Smooth muscle cell (in vitro differentiated cells): Measurements from ENCODE around the gene SYDE1. TPM values are rescaled to one million over a fixed set of nuclear protein-coding genes. Genes with fewer than 3 reads are reported as not detected.
A peak's percentile ranks its signal among the peaks of the same experiment; 100 is the strongest.
"Not testable (repeated sequence)": the region's sequence is repeated elsewhere in the genome, so short reads cannot be mapped to it uniquely, and the experiment has no call there.

Experiments
- DNase-seq: peaks from one replicate; lab custom pipeline; 2025; ENCODE audit not compliant: unreplicated experiment; lab: John Stamatoyannopoulos, UW
- H2AFZ ChIP-seq: fragments of 200-600 bp; sonication (generic); 2 replicates; pipeline ENCODE4 v1.6.0; 2016; ENCODE audit warnings: antibody characterized with exemption, low read depth, mild to moderate bottlenecking
- H3F3A ChIP-seq: fragments of 200-600 bp; sonication (generic); 2 replicates; pipeline ENCODE4 v1.6.0; 2017; ENCODE audit warnings: antibody characterized with exemption, low read depth
- H3K27ac ChIP-seq: fragments of 200-600 bp; sonication (generic); 2 replicates; pipeline ENCODE4 v1.5.1; 2016; ENCODE audit warnings: low read depth, mild to moderate bottlenecking
- H3K27me3 ChIP-seq: fragments of 200-600 bp; sonication (generic); 2 replicates; pipeline ENCODE4 v1.6.1; 2016; ENCODE audit warnings: low read depth, mild to moderate bottlenecking
- H3K36me3 ChIP-seq: fragments of 200-600 bp; sonication (generic); 2 replicates; pipeline ENCODE4 v1.5.1; 2016; ENCODE audit warnings: low read depth
- H3K4me1 ChIP-seq: fragments of 200-600 bp; sonication (generic); 2 replicates; pipeline ENCODE4 v1.5.1; 2016; ENCODE audit warnings: low read depth
- H3K4me2 ChIP-seq: fragments of 200-600 bp; sonication (generic); 2 replicates; pipeline ENCODE4 v1.6.0; 2016; ENCODE audit warnings: mild to moderate bottlenecking
- H3K4me3 ChIP-seq: fragments of 200-600 bp; sonication (generic); 2 replicates; pipeline ENCODE4 v1.5.1; 2016; ENCODE audit warnings: mild to moderate bottlenecking
- H3K79me2 ChIP-seq: fragments of 200-600 bp; sonication (generic); 2 replicates; pipeline ENCODE4 v1.6.0; 2016; ENCODE audit warnings: low read depth, mild to moderate bottlenecking
- H3K9ac ChIP-seq: fragments of 200-600 bp; sonication (generic); 2 replicates; pipeline ENCODE4 v1.6.0; 2016; ENCODE audit warnings: low read depth
- H3K9me3 ChIP-seq: fragments of 200-600 bp; sonication (generic); replicated peaks from 2 replicates; pipeline ENCODE4 v1.5.1; 2016; ENCODE audit warnings: low read depth
- H4K20me1 ChIP-seq: fragments of 200-600 bp; sonication (generic); 2 replicates; pipeline ENCODE4 v1.6.0; 2016; ENCODE audit warnings: low read depth
- CTCF ChIP-seq: fragments of 200-600 bp; sonication (generic); IDR thresholded peaks from 2 replicates; pipeline ENCODE4 v1.5.1; 2017; ENCODE audit warnings: borderline replicate concordance, mild to moderate bottlenecking, antibody characterized with exemption; ENCODE audit not compliant: insufficient read depth, poor library complexity, severe bottlenecking
- WGBS: methylation state at CpG from one replicate; pipeline ENCODE4 v1.1.7; 2016; ENCODE audit warnings: low lambda C conversion rate; 5-methylcytosine and 5-hydroxymethylcytosine counted together
- polyA plus RNA-seq: library from polyadenylated mRNA; unstranded; fragments of >200 nt; fragmentation: Nextera tagmentation; extraction: Ambion mirVana; gene quantifications from 2 replicates; pipeline ENCODE4 v1.2.1, GENCODE V29; 2016
- total RNA-seq: library from RNA; depleted of rRNA; stranded (reverse); fragments of >200 nt; gene quantifications from 2 replicates; pipeline ENCODE4 v1.2.3, GENCODE V29; 2014

The SYDE1 gene
- total and polyA plus RNA-seq, 2 experiments from 2014 or later: 39.3 to 51.6 TPM

DNA sequence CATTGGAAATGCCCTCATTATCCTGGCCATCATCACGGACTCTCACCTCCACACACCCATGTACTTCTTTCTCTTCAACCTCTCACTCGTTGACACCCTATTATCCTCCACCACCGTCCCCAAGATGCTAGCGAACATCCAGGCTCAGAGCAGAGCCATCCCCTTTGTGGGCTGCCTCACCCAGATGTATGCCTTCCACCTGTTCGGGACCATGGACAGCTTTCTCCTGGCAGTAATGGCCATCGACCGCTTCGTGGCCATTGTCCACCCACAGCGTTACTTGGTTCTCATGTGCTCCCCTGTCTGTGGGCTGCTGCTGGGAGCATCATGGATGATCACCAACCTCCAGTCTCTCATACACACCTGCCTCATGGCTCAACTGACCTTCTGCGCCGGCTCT is 20.0 kb upstream of the SYDE1 start:
- no peaks in the 10 kb centered on the region for H3K9me3 ChIP-seq
- no peak for TF ChIP-seq CTCF
- H4K20me1 ChIP-seq: no peaks in the 10 kb centered on the region
- H3K79me2 ChIP-seq: no peaks in the 10 kb centered on the region
- WGBS: 82% methylated on average over 11 of the region's 11 CpGs
- H3K27ac ChIP-seq: no peak overlapping the region
- DNase-seq: no peak
- no peaks in the 10 kb centered on the region for H3F3A ChIP-seq
- no peak overlapping the region for H2AFZ ChIP-seq
- no peaks in the 10 kb centered on the region for H3K4me1 ChIP-seq
- H3K27me3 ChIP-seq: peaks cover 4% of the 10 kb centered on the region
- H3K36me3 ChIP-seq: no peaks in the 10 kb centered on the region
- no peak overlapping the region for H3K9ac ChIP-seq
- no peak overlapping the region for H3K4me3 ChIP-seq
- no peak overlapping the region for H3K4me2 ChIP-seq

GRCh38 chr19:15091918-15092753 is 15.1 kb upstream of the SYDE1 start:
- Histone ChIP-seq H3K79me2 (no peaks in the 10 kb centered on the region), H3K27me3 (no peaks in the 10 kb centered on the region), H3K4me2 (no peak overlapping the region), H4K20me1 (no peaks in the 10 kb centered on the region), H3K36me3 (no peaks in the 10 kb centered on the region), H3F3A (no peaks in the 10 kb centered on the region), H3K27ac (no peak overlapping the region), H3K9me3 (no peaks in the 10 kb centered on the region), H3K9ac (no peak overlapping the region), H3K4me3 (no peak overlapping the region), H3K4me1 (no peaks in the 10 kb centered on the region), H2AFZ (no peak overlapping the region)
- TF ChIP-seq CTCF: peak; percentile 58
- no peak for DNase-seq
- WGBS: 43% methylated on average over 13 of the region's 13 CpGs

- H3K36me3 ChIP-seq: no peaks in the 10 kb centered on the region
- H3K27me3 ChIP-seq: no peaks in the 10 kb centered on the region
- 91% methylated on average over 2 of the region's 2 CpGs for WGBS
- no peaks in the 10 kb centered on the region for H3F3A ChIP-seq
- H2AFZ ChIP-seq: no peak overlapping the region
- no peaks in the 10 kb centered on the region for H3K9me3 ChIP-seq
- H3K4me1 ChIP-seq: no peaks in the 10 kb centered on the region
- TF ChIP-seq CTCF: no peak
- H3K27ac ChIP-seq: no peak overlapping the region
- DNase-seq: no peak
- H3K79me2 ChIP-seq: no peaks in the 10 kb centered on the region
- no peak overlapping the region for H3K9ac ChIP-seq
- no peak overlapping the region for H3K4me2 ChIP-seq
- no peak overlapping the region for H3K4me3 ChIP-seq
- no peaks in the 10 kb centered on the region for H4K20me1 ChIP-seq
Measured at GRCh38 chr19:15093001-15093400, 14.2 kb upstream of the SYDE1 start.

GRCh38 chr19:15096223-15096622 is 11.0 kb upstream of the SYDE1 start:
- Histone ChIP-seq H3K4me1 (no peaks in the 10 kb centered on the region), H3K79me2 (no peaks in the 10 kb centered on the region), H4K20me1 (no peaks in the 10 kb centered on the region), H3K9me3 (no peaks in the 10 kb centered on the region), H2AFZ (no peak overlapping the region), H3K4me3 (no peak overlapping the region), H3K36me3 (no peaks in the 10 kb centered on the region), H3K4me2 (no peak overlapping the region), H3K27ac (no peak overlapping the region), H3K27me3 (no peaks in the 10 kb centered on the region), H3K9ac (no peak overlapping the region), H3F3A (no peaks in the 10 kb centered on the region)
- 86% methylated on average over 3 of the region's 3 CpGs for WGBS
- DNase-seq: no peak
- no peak for TF ChIP-seq CTCF

DNA sequence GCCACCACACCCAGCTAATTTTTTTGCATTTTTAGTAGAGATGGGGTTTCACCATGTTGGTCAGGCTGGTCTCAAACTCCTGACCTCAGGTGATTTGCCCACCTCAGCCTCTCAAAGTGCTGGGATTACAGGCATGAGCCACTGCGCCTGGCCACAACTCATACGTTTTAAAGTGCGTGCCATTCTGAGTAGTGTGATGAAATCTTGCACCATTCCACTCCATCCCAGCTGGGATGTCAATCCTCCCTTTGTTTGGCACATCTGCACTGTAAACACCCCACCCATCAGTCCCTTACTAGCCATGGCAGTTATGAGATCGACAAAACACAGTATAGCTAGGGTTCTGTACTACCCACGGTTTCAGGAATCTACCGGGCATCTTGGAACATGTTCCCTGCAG is 9.2 kb upstream of the SYDE1 start:
- H3K27ac ChIP-seq: peak overlapping the region; percentile 83
- 78% methylated on average over 6 of the region's 6 CpGs for WGBS
- H3K36me3 ChIP-seq: not testable (repeated sequence)

More for the DNA sequence above, 9.2 kb upstream of the SYDE1 start:
- not testable (repeated sequence) for H3K4me3 ChIP-seq, H3K9me3 ChIP-seq, DNase-seq, H4K20me1 ChIP-seq, H3K4me1 ChIP-seq, H3F3A ChIP-seq, H3K79me2 ChIP-seq, H3K4me2 ChIP-seq, H3K27me3 ChIP-seq, H2AFZ ChIP-seq
- H3K9ac ChIP-seq: peak overlapping the region; percentile 39
